GM18502 (cell line): ENCODE data around the gene BIVM.

Experiments
- ATAC-seq: cut with Tn5 transposase; IDR thresholded peaks from one replicate; pipeline ENCODE4 v1.9.1; 2021; ENCODE audit warnings: mild to moderate bottlenecking; ENCODE audit not compliant: unreplicated experiment, poor library complexity

BIVM gene

DNA sequence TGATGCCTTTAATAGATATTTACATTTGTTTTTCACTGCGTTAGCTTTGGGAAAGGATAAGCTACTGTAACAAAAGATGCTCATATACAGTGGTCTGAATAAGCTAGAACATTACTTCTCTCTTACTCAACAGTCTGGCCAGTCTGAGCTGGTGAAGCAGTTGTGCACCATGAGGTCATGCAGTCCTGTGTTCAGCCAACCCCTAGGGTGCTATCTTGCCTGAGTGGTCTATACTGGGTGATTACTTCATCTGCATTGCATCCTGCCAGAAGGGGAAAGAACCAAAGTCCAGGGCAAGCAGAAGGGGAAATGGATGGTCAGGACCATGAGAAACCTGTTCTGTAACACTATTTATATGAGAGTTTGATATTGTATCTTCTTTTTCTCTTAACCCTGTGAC, 78.4 kb downstream of the BIVM start:
- ATAC-seq, result no peak

DNA sequence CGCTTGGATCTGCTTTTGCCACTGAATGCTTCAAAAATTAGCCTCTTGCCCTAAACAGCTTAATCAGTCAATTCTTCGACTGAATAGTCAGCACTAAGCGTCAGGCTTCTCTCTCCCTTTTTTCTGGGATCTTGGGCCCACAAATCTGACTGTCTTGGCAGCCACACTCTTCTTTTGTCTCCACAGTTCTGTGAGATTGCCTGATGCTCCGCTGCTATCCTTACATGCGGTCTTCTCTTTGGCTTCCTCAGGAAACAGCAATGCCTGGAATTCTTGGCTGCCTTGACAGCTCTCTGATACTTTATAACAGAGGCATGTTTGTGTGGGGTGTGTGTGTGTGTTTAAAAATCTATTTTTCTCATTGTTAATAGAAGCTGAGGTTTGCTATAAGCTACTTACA, 79.6 kb downstream of the BIVM start:
- ATAC-seq, result no peak

DNA sequence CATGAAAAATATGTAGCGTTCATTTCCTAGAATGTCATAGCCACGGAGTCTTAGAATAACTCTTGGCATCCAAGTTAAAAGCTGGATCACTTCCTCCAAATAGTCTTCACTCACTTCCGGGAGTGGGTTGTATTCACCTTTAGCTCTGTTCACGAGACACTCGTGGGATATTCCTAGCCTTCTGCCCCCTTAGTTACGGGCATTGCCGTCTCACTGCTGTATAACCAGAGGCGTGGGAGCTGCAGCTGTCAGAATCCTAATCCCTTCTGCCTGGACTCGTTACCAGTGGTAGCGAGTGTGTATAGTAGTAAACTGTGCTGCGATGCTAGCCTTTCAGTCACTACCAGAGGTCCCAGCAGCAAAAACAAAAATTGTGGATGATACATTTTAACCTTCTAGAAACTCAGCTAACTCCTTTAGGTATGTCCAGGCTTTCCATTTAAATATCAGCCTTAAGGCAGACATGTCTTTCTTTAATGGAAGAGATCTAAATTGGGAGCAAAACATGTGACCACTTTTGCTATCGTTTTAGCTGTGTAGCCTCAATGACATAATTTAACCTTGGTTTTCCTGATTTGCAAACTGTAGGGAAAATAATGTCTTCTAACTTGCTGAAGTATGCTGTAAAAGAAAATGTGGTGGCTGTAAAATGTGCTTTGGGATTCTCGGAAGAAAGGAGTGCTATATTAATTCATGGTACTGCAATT, 81.0 kb downstream of the BIVM start:
- no peak for ATAC-seq

DNA sequence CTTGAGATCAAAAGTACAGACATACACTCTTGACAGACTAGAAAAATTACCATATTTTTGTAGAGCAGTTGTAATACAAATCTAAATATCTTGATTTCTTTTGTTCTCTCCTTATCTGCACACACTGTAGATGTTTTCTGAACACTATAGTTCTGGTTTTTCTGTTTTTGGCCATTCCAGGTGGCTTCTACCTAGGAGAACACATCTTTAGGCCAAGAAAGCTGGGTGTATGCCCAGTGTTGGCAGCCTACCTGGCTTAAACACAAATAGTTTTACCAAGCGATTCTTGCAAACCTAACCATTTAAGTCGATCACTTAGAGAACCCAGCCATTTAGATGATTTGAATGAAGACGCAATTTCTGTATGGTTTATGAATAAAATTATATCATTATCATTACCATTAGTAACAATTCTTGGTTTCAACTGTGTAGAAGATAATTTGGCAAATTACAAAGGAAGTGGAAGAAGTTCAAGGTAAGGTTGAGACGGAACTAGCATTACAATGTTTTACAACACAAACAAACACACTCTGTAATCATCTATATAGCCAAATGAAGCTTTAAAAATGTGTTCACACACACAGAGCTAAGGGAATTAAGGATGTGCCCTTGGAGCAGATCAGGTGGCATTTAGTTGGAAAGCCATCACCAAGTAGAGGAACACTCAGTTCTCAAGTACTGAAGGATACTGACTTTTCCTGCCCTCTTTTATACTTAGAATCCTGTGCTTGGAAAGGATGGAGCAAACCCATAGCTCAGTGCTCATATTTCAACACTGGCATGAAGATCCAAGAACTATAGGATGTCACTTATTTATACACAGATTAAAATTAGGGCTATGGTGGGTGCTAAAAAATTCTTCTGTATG, 83.1 kb downstream of the BIVM start:
- no peak for ATAC-seq
